Measurements from ENCODE around the gene TWIST2.

Gene TWIST2

DNA sequence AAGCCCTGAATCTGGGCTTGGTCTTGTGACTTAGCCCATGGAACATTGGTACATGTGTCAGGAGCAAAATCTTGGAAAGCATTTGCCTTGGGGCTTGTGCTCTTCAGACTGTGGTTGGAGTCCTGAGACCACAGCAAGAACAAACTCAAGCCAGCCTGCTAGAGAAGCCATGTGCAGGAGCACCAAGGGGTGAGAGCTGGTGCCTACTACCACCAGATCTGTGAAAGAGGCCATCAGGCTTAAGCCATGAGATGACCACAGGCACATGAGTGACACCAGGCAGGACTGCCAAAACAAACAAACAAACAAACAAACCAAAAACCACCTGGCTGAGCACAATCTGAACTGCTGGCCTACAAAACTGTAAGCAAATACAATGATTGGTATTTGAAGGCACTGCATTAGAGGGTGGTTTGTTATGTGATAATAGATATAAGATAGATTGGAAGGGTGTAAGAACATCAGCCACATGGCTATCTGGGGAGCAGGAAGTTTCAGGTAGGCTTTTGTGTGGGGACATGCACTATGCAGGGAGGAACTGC, 9.0 kb upstream of the TWIST2 start:
- no peak for DNase-seq (ENCODE audit: low read depth)

DNA sequence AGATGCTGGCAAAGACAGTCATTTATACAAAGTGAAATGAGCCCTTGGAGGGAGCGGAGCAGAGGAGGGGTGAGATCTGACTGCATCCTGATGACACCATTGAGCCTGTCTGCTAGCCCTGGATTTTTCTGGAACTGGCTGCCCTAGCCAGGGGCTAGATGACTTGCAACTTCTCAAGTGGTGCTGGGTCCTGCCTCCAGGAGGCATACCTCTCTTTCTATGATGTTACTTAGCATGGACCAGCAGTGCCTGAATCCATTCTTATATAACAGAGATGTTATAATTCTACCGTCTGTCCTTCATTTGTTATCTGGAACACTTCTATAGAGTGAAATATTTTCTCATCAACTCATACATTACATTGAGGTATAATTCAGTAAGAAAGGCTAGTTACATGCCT, 8.5 kb upstream of the TWIST2 start:
- DNase-seq (ENCODE audit: low read depth): no peak

DNA sequence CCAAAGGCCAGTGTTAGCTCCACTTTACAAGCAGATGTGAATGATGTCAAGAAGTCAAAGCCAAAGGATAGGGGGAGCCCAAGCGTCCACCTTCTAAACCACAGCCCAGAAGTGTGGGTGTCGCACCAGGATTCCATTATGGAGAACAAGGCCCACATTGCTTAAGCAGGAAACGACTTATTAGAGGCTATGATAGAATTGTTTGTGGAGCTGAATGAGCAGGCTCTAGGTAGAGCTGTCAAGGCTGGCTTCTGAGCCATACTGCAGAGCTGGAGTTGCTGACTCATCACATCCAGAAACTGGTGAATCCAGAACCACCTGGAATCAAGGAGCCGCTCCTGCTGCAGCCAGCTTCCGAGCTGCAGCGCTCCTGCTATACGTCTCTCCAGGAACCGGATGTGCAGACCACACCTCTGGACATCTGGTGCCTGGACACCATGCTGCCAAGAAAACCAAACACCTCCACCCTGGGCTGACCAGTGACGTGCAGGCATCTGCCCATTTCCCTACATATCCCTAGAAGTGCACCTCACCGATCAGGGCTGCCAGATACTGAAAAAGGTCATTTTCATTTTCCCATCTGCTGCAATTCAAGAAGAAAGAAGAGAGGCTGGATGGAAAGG, 6.2 kb upstream of the TWIST2 start:
- peak; percentile 21 for DNase-seq (ENCODE audit: low read depth)

DNA sequence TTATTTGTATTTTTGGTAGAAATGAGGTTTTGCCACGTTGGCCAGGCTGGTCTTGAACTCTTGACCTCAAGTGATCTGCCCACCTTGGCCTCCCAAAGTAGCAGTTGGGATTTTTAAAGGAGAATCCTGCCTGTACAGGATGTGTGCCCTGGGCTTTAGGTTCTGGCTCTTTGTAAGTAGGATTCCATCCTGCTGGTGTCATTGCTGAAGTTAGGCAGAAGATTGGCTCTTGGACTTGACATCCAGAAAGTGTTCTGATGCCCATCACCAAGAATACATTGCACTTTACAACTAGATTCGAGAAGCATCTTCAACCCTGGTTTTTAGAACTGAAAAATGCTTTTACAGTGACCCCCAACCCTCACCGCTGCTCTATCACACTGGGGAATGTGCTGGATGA, 4.4 kb upstream of the TWIST2 start:
- DNase-seq (ENCODE audit: low read depth): peak; percentile 25

DNA sequence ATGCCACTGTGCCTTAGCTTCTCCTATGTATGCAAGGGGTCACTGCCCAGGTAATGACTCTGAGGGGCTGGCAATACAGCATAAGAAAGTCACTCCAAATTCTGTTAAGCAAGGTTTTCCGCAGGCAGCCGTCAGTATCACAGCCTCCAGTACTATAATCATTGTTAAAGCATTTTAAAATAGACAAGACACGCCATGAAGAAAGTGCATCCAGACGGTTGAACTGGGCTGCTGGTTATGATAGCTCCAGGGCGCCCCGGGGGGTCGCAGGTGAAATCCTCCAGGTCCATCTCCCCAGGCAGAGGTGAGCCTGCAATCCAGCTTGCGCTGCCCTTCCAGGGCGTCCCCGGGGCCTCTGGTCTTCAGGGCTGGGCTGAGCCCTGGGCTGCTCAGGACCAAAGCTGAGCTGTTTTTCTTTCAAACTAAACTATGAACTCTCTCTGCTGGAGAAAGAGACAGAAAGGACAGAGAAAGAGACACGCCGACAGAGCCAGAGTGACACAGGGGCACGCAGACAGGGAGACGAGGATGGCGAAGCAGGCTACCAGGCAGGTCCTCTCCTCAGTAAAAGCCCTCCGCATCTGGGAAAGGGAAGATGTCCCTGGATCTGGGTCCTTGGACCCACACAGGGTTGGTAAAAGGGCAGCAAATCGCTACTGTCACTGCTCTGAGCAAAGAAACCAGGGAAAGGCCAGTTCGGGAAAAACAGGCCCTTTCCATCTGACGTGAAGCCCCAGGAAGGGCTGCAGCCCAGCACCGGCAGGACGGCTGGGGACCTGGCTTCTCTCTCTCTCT, 2.1 kb upstream of the TWIST2 start:
- peak; percentile 40 for DNase-seq (ENCODE audit: low read depth)

DNA sequence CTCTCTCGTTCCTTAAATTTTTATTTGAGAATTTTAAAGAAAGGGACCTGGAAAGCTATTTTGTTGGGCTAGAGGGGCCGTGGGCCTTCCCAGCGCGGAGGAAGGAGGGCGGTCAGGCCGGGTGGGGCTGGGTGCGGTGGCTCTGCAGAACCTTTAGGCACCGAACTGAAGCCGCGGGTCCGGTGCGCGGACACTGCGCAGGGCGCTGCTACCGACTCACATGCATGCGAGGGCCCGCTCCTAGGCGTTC, 1.6 kb upstream of the TWIST2 start:
- DNase-seq (ENCODE audit: low read depth): peak; percentile 70

DNA sequence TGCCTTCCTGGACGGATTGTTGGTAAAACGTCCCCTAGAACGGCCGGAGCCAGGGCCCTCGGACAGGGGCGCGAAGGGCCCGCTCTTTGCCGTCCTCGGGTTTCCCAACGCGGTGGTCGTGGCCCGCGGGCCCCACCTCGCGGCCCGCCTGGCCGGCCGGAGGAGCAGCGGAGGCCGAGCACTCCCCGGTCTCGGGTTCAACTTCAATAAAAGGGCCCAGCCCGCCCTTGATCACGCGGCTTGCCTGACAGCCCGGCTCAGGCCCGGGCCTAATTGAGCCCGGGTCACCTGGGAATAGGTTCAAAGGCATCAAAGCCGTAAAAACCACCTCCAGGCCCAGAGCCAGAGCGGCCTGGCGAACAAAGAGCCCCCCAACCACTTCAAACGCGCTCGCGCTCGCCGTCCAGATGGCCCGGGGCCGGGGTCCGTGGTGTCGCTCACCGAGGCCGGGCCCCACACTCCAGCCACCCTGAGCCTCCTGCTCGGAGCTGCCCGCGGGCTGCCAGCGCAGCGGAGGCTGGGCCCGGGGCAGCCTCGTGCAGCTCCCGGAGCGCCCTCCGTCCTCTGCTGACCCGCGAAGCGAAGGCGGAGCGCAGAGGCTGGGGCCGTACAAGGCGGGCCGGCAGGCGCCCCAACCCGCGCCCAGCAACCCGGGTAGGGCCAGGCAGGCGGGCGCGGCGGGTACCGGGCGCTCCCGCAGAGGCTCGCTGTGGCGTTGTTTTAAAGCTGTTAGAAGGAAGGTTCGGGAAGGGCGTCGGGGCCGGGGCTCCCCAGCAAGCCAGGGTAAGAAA, 1.1 kb upstream of the TWIST2 start:
- peak; percentile 62 for DNase-seq (ENCODE audit: low read depth)

DNA sequence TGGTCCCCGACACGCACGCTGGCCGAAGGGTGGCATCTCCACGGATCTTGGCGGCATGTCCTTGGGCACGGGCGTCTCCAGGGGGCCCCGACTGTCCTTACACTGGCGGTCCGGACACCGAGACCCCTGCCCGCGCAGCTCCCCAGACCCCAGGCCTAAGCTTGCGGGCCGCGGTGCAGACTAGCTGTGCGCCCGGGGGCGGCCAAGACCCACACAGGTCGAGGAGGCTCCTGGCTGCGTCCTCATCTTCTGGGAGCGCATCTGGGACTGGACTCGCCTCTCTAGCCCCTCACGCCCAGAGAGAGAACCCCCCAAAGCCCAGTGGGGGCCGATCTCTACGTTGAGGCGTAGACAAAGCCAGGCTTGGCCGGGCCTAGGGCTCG, 475 bp upstream of the TWIST2 start:
- DNase-seq (ENCODE audit: low read depth): peak; percentile 72

DNA sequence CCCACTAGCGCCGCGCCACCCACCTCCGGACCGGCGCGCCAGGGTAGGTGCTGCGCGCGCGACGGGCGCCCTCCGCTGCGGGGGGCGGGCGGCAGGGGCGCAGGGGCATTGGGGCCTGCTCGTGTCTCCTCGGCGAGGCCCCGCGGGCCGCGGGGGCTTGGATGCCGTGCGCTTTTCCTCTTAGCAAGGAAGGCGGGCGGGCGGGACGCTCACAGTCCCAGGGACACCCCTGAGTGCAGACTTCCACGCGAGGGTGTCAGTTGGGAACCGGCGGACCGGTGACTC, 748 bp downstream of the TWIST2 start:
- DNase-seq (ENCODE audit: low read depth): no peak

DNA sequence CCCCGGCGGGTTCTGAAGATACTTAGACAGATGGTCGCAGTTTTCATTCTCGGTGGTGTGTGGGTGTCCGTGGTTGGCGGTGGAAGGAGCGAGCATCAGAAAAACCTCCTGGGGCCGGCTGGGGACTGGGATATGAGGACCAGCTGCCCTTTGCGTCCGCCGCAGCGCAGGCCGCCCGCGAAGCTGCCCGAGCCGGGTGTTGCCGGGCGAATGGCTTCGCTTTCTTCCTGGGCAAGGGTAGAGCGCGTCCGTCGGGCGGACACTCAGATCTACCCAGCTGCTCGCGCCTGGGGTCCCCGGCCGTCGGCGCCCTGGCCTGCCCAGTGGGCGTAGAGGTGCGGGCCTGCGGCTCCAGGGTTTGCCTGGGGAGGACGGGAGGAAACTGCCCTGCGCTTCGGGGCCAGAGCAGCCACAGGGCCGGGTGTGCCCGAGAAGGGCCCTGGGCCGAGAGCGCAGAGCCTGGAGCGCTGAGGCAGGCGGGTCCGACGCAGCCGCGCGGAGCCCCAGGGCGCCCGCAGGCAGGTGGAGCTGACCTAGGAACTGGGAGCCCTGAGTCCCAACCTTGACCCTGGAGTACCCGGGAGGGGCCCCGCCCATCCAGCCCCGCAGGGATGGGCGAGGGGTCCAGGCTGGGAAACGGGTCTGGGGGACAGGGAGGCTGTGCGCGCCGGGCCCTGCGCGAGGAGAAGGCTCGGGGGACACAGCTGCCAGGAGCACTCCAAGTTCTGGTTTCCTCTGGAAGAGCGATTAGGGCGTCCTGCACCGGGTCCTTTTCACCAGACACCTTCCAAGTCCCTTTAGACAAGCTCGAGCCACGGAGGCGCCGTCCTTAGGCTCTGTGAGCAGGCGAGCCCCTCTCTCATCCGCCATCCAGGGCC, 1.3 kb downstream of the TWIST2 start:
- DNase-seq (ENCODE audit: low read depth): peak; percentile 64

DNA sequence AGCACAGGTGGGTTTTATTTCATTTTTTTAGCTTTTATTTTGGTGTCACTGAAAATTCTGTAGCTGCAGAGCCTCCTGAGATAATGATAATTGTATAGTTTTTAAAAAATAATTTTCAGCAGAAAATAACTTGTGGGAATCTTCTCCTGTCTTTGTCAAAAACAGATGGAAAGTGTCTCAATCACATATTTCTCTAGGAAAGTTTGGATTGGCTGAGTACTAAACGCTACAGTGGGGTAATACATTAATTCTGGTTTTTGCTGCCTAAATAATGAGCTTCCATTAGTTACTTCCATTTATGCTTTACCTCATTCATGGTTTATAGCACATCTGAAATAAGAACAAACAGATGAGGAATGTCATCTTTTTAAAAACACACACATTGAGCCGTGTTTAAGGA, 2.2 kb downstream of the TWIST2 start:
- peak; percentile 15 for DNase-seq (ENCODE audit: low read depth)

DNA sequence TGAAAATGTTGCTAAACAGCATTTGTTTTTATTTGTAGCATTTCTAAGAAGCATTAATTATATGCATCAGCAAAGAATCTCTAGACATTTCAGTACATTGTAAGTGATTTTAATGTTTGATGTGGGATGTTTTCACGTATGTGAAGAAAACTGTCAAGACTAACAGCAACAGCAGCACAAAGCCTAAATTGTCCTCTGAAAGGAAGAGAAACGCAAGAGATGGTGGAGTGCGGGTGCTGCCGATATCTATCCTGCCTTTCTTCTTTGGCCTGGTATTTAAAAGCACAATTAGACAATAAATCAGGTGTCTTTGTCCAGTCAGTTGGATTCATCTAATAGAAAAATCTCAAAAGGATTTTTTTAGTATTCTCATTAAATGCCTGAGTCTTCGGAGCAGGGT, 3.1 kb downstream of the TWIST2 start:
- DNase-seq (ENCODE audit: low read depth): peak; percentile 55

DNA sequence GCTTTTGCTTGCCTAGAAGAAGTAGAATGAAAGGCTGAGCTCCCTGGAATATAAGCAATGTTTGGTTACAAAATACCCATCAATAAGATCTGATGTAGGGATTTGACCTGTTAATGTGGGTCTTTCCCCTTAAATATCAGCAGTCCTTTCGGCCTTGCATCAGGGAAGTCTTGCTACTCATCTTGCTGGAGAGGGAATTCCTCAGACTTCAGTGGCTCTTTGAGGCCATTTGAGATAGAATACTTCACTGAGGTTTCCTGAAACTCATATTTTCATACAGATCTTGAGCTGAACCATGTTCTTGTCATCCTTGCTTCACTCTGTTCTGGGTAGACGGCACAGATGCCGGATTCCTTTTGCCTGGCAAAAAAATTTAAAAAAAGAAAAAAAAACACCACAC, 3.9 kb downstream of the TWIST2 start:
- peak; percentile 60 for DNase-seq (ENCODE audit: low read depth)

DNA sequence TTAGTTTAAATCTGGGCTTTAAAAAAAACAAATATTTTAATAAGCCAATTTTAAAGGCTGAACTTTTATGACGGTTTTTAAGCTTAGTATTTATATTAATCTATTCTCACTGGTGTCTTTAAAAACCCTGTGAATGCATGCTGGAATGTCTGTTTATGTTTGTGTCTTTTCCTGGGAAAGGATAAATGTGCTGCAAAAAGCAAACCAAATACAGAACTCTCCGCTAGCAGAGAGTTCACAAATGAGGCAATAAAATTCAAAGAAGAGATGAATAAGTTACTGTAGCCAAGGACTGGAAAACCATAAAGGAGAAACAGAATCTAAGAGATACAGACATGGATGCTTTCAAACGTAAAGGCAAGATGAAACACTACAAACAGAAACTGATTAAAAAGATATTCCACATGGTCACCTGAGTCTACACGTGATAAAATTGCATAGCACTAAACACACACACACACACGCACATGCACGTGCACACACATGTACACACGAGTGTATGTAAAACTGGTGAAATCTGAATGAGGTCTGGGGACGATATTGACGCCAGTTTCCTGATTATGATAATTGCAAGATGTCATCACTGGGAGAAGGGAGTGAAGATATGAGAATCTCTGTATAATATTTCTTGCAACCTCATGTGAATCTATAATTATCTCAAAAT, 4.5 kb downstream of the TWIST2 start:
- DNase-seq (ENCODE audit: low read depth): peak; percentile 63

DNA sequence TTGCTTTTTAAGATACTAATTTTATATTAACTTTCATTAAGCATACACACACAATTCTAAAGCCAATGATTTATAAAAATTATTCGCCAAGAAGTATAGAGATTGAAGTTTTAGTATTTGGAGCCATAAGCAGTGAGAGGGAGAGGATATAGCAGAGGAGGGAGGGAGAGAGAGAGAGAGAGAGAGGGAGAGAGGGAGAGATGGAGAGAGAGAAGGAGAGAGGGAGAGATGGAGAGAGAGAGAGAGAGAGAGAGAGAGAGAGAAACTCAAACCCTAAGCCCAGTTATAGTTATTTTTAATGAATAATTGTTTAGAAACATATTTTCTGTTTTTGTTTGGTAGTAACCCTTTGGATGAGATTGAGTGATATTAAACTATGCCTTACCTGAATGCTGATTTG, 5.3 kb downstream of the TWIST2 start:
- DNase-seq (ENCODE audit: low read depth): peak; percentile 56

DNA sequence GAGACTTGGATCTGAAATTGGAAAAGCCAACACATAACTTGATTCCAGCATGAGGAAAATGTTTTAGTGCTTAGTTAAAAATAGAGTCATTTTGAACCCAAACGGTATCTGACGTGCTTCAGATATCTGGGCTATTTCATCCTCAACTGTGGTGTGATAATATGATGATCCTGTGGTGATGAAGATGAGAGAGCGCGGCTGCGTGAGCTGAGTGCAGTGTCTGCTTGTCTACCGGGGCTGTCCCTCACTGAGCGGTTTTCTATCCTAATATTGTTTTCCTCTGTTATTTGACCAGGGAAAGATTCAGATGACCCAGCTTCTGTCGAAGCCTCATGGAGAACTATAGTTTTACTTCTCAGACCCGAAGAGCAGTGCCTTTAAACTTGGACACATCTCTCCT, 5.8 kb downstream of the TWIST2 start:
- peak; percentile 78 for DNase-seq (ENCODE audit: low read depth)

DNA sequence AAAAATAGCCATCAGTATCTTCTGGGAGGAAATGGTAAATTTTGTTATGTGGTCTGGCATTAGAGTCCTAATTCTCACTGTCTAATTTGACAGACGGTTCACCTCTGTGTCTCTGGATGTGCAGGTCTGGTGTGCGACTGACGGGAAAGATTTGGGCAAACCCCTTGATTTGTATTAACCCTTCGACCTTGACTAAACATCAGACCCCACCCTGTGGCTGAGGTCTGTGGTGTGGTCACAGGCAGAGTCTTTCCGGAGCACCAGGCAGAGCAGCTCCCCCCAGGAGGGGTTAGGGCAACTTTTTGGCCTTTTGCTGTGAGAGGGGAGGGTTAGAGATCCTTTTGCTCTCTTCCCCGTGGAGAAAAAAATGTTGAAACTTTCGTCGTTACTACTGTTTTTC, 6.4 kb downstream of the TWIST2 start:
- DNase-seq (ENCODE audit: low read depth): peak; percentile 54

DNA sequence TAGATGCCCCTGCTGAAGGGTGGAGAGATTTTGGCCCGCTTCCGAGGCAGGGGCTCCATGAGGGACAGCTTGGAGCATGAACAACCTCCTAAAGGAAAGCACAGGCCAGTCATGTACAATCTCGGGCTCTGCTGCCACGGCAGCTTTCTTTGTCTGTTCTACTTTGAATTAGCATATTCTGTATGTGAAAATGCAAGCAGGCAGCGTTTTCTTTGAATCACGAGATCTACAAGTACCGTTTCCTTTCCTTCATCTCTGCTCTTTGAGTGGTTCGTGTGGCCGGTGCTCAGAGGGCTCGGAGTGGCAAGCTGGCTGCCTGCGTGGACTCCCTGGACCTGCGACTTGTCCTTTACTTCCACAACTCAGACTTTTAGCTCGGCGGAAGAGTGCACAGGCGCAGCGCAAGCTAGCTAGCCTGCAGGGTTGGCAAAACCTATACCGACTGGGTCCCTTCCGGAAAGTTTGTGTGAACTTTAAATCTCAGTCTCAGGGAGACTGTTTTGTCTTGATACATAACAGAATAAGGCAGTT, 6.9 kb downstream of the TWIST2 start:
- peak; percentile 75 for DNase-seq (ENCODE audit: low read depth)

DNA sequence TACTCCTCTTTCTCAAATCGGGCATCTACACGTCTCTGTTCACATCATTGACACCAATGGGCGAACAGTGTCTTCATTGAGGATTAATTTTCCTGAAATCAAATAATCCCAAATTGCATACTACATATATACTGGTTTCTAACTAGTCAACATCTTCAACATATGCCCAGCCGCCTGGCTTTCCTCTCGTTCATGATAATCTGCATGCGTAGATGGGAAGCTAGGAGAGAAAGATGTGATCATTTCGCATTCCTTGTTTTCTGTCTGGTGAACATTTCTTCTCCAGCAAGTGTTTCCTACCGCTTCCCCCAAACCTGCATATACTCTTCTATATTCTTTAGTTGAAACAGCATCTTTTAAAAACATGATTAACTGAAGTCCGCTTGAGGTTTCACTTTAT, 7.4 kb downstream of the TWIST2 start:
- DNase-seq (ENCODE audit: low read depth): peak; percentile 60

DNA sequence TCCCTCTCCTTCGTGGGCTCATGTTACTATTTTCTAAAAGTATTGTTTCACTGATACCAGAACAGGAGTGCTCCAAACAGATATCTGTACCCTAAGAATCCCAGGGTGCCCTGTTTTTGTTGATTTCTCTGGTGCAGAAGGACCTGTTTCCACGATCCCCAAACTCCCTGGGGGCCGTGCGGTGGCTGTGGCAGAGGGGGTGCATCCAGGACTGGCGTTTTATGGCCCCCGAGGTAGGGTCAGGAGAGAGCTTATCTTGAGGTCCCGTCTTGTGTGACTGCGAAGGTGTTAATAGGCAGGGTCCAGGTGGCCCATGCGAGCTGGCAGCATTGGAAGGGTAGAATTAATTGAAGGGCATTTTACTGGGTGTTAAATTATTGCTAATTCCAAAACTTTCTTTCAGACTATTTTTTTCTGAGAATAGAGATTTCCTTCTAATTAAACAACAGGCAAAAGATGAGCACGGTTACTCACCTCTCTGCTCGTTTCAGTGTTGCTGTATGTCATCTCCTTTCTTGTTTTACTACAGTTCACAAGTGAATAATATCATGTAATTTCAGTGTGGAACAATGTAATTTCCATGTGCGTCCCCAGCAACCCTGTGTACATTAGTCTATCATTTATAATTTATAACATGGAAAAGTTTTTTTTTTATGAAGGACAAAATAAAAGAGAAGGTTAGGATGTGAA, 8.2 kb downstream of the TWIST2 start:
- DNase-seq (ENCODE audit: low read depth): peak; percentile 51

All from ELR (cell line).